Progenitor cell of endocrine pancreas (in vitro differentiated cells): ENCODE measurements around the gene HOXC10. TPM values are rescaled to one million over a fixed set of nuclear protein-coding genes. Genes with fewer than 3 reads are reported as not detected.

ENCODE experiments used
- DNase-seq: peaks from one replicate; pipeline ENCODE4 v3.0.0; 2021; ENCODE audit warnings: low spot score; ENCODE audit not compliant: unreplicated experiment
- H3K27ac Mint-ChIP-seq: 2 replicates; pipeline ENCODE4 v1.8.0; 2021; ENCODE audit warnings: mild to moderate bottlenecking, moderate library complexity, mixed read lengths
- H3K27me3 Mint-ChIP-seq: 2 replicates; pipeline ENCODE4 v1.8.0; 2021; ENCODE audit warnings: mixed read lengths
- H3K36me3 Mint-ChIP-seq: 2 replicates; pipeline ENCODE4 v1.8.0; 2022; ENCODE audit warnings: mixed read lengths; ENCODE audit not compliant: insufficient read depth
- H3K4me1 Mint-ChIP-seq: 2 replicates; pipeline ENCODE4 v1.8.0; 2021; ENCODE audit warnings: low read depth, mixed read lengths
- H3K4me3 Mint-ChIP-seq: 2 replicates; pipeline ENCODE4 v1.8.0; 2021; ENCODE audit warnings: low read depth, mild to moderate bottlenecking, moderate library complexity, mixed read lengths
- H3K9me3 Mint-ChIP-seq: 2 replicates; pipeline ENCODE4 v1.8.0; 2021; ENCODE audit warnings: low read depth, mixed read lengths
- CTCF ChIP-seq: fragments of 200-600 bp; sonication (generic); IDR thresholded peaks from one replicate; pipeline ENCODE4 v1.5.0; 2021; ENCODE audit warnings: antibody characterized with exemption, mild to moderate bottlenecking; ENCODE audit not compliant: unreplicated experiment
- total RNA-seq: library from RNA; stranded (reverse); gene quantifications from 2 replicates; pipeline ENCODE4 v1.2.1, GENCODE V29; 2021

HOXC10 gene
- total RNA-seq, 1 donor from 2014 or later, result not detected

- no peak for TF ChIP-seq CTCF
- peaks cover 6% of the 10 kb centered on the region for H3K4me1 Mint-ChIP-seq
- H3K4me3 Mint-ChIP-seq, result no peak overlapping the region
- H3K27ac Mint-ChIP-seq, result no peak overlapping the region
- peaks cover 98% of the 10 kb centered on the region for H3K27me3 Mint-ChIP-seq
- no peaks in the 10 kb centered on the region for H3K36me3 Mint-ChIP-seq
- no peak for DNase-seq
- H3K9me3 Mint-ChIP-seq, result no peaks in the 10 kb centered on the region
These were observed 20.5 kb downstream of the HOXC10 start for GRCh38 chr12:54005531-54005852.

GRCh38 chr12:54005853-54006558 is 21.1 kb downstream of the HOXC10 start:
- Mint-ChIP-seq H3K4me3 (no peak overlapping the region), H3K36me3 (no peaks in the 10 kb centered on the region), H3K4me1 (peaks cover 6% of the 10 kb centered on the region), H3K27me3 (peaks cover 98% of the 10 kb centered on the region), H3K27ac (peak overlapping the region; percentile 12), H3K9me3 (no peaks in the 10 kb centered on the region)
- peak; percentile 97 for TF ChIP-seq CTCF
- peak; percentile 93 for DNase-seq

- H3K4me3 Mint-ChIP-seq, result no peak overlapping the region
- no peaks in the 10 kb centered on the region for H3K36me3 Mint-ChIP-seq
- H3K9me3 Mint-ChIP-seq, result no peaks in the 10 kb centered on the region
- no peak for DNase-seq
- peaks cover 98% of the 10 kb centered on the region for H3K27me3 Mint-ChIP-seq
- H3K4me1 Mint-ChIP-seq, result peaks cover 6% of the 10 kb centered on the region
- H3K27ac Mint-ChIP-seq, result peak overlapping the region; percentile 12
- no peak for TF ChIP-seq CTCF
These were observed 21.7 kb downstream of the HOXC10 start for GRCh38 chr12:54006559-54007220.

GRCh38 chr12:54007538-54008259 is 22.8 kb downstream of the HOXC10 start:
- no peak for DNase-seq
- H3K9me3 Mint-ChIP-seq, result no peaks in the 10 kb centered on the region
- H3K27me3 Mint-ChIP-seq, result peaks cover 98% of the 10 kb centered on the region
- no peak overlapping the region for H3K4me3 Mint-ChIP-seq
- no peak overlapping the region for H3K27ac Mint-ChIP-seq
- peaks cover 6% of the 10 kb centered on the region for H3K4me1 Mint-ChIP-seq
- no peak for TF ChIP-seq CTCF
- no peaks in the 10 kb centered on the region for H3K36me3 Mint-ChIP-seq

- Mint-ChIP-seq H3K4me3 (no peak overlapping the region), H3K4me1 (peaks cover 6% of the 10 kb centered on the region), H3K9me3 (no peaks in the 10 kb centered on the region), H3K36me3 (no peaks in the 10 kb centered on the region), H3K27ac (no peak overlapping the region), H3K27me3 (peaks cover 98% of the 10 kb centered on the region)
- TF ChIP-seq CTCF, result no peak
- DNase-seq, result no peak
These were observed 23.3 kb downstream of the HOXC10 start for GRCh38 chr12:54008260-54008552.
